K562 (cell line): ENCODE results near the gene SLTM. TPM values are rescaled to one million over a fixed set of nuclear protein-coding genes. Genes with fewer than 3 reads are reported as not detected.

Experiments used
- ZNF12 ChIP-seq: sonication (generic); formaldehyde crosslinking; IDR thresholded peaks from 2 replicates; pipeline ENCODE4 v1.4.0; 2020; ENCODE audit warnings: mild to moderate bottlenecking, missing genetic modification reagents
- ZNF3 ChIP-seq: fragments of 250-450 bp; sonication (Bioruptor Pico); IDR thresholded peaks from 2 replicates; pipeline ENCODE4 v1.5.0; 2021; ENCODE audit warnings: mild to moderate bottlenecking, moderate library complexity
- ZNF318 ChIP-seq, 2 experiments: fragments of 450-650 bp; IDR thresholded peaks; 2 replicates each; pipeline ENCODE4 v1.6.1; 2016; ENCODE audit warnings: mild to moderate bottlenecking in 2 of 2, borderline replicate concordance in 1 of 2, low read depth in 1 of 2, moderate library complexity in 1 of 2
- ZNF589 ChIP-seq: fragments of 200-800 bp; sonication (Bioruptor generic); IDR thresholded peaks from 2 replicates; pipeline ENCODE4 v1.6.1; 2016; ENCODE audit warnings: low read depth, missing genetic modification characterization, missing compliant biosample characterization
- polyA plus RNA-seq, 8 experiments: library from polyadenylated mRNA; depleted of rRNA in 4 of 8; stranded (reverse) in 5 of 8; unstranded in 3 of 8; fragments of >200 nt; fragmentation: Nextera tagmentation in 2 of 8; fragmentation: Illumina TruSeq in 1 of 8; extraction: Ambion mirVana in 2 of 8; extraction: Trizol in 1 of 8; gene quantifications; 2 replicates each; pipeline versions ENCODE4 v1.2.1 to v1.2.3, GENCODE V29; 2011 to 2014; ENCODE audit warnings: inconsistent platforms in 1 of 8, missing spikeins in 1 of 8
- total RNA-seq, 7 experiments: library from RNA; depleted of rRNA in 6 of 7; stranded (reverse); fragments of >200 nt in 6 of 7; fragmentation: Illumina TruSeq in 2 of 7; extraction: Trizol in 2 of 7; gene quantifications; 2 replicates each; pipeline versions ENCODE4 v1.2.1 to v1.2.3, GENCODE V29; 2011 to 2021; ENCODE audit warnings: low replicate concordance in 1 of 7

SLTM gene
- total and polyA plus RNA-seq, 9 of the 15 experiments (the other 6 are each of a cell fraction or from before 2014, with no cell fraction given) = 39.5 to 163 (median 102) TPM

- TF ChIP-seq ZNF318 (IDR thresholded peaks at IDR 0.05; ENCODE audit: borderline replicate concordance in 1 of 2, low read depth in 1 of 2) (no peak), ZNF12 (no peak), ZNF589 (CRISPR knock-in tag) (no peak), ZNF3 (no peak)
Observed at GRCh38 chr15:58962136-58962535, 28.7 kb upstream of the SLTM start (continued).
